GM12874 (cell line): ENCODE measurements around the gene EIF4E1B.

Experiments used
- TF ChIP-seq, protein P1 (sequence below): IDR thresholded peaks from 2 replicates; pipeline ENCODE4 v1.5.1; 2011; ENCODE audit warnings: low read depth, mild to moderate bottlenecking, control low read depth, low read length, moderate library complexity; ENCODE audit not compliant: insufficient read depth

Gene EIF4E1B

DNA sequence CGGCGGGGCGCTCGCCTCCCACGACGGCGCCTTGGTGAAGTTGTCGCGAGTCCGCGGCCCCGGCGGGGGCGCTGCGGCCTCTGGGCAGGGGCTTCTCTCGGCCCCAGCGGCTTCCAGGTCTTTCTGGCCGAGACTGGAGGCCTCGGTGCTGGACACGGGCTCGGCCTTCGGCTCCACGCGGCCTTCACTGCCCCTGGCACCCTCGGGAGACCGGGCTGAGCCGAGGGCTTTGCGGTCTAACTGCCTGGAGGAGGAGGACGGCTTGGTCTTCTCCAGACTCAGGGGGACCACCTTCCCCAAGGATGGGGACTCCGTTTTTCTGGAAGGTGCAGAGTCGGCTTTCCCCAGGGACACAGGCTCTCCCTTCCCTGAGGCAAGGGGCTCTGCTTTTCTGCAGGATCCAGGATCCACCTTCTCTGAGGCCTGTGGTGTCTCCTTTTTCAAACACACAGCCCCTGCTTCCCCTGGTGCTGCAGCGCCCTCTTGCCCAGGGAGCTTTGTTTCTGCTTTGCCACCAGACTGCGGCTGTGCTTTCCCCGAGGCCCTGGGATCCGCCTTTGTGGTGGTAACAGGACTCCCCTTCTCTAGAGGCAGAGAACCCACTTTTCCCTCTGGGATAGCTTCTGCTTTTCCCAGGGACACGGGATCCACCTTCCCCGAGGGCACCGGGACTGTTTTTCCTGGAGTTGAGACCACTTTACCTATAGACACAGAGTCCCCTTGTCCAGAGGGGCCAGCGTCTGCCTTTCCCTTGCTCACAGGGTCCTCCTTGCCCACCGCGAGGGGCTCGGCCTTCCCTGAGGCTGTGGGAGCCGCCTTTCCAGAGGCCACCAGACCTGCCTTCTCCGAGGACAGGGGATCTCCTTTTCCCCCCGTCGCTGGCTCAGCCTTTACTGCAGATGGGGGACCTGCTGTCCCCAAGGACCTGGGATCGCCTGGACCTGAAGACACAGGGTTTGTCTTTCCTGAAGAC, 32.8 kb upstream of the EIF4E1B start:
- TF ChIP-seq, protein P1, sequence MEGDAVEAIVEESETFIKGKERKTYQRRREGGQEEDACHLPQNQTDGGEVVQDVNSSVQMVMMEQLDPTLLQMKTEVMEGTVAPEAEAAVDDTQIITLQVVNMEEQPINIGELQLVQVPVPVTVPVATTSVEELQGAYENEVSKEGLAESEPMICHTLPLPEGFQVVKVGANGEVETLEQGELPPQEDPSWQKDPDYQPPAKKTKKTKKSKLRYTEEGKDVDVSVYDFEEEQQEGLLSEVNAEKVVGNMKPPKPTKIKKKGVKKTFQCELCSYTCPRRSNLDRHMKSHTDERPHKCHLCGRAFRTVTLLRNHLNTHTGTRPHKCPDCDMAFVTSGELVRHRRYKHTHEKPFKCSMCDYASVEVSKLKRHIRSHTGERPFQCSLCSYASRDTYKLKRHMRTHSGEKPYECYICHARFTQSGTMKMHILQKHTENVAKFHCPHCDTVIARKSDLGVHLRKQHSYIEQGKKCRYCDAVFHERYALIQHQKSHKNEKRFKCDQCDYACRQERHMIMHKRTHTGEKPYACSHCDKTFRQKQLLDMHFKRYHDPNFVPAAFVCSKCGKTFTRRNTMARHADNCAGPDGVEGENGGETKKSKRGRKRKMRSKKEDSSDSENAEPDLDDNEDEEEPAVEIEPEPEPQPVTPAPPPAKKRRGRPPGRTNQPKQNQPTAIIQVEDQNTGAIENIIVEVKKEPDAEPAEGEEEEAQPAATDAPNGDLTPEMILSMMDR: no peak

DNA sequence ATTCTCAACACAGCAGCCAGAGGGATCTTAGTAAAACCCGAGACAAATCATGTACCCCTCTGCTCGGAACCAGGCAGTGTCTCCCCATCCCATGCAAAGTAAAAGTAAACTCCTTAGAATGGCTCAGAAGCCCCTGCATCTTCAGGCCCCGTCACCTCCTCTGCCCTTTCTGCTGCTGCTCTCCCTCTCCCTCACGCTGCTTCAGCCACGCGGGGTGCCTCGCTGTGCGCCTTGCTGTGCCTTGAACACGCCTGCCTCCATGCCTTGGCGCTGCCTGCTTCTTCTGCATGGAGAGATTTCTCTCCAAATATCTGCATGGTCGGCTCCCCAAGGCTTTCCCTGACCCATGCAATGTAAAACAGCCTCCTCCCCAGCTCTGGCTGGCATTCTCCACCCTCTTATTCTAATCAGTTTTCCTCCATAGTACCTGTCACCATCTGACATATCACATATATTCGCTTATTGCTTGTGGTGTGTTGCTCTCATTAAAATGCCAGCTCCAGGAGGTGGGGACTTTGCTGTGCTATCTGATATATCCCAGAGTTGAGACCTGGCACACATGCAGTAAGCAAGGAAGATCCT, 28.5 kb upstream of the EIF4E1B start:
- TF ChIP-seq, protein P1: no peak

GRCh38 chr5:176603091-176603490, 27.4 kb upstream of the EIF4E1B start:
- TF ChIP-seq, protein P1: no peak

GRCh38 chr5:176606032-176606431, 24.4 kb upstream of the EIF4E1B start:
- TF ChIP-seq, protein P1: no peak

DNA sequence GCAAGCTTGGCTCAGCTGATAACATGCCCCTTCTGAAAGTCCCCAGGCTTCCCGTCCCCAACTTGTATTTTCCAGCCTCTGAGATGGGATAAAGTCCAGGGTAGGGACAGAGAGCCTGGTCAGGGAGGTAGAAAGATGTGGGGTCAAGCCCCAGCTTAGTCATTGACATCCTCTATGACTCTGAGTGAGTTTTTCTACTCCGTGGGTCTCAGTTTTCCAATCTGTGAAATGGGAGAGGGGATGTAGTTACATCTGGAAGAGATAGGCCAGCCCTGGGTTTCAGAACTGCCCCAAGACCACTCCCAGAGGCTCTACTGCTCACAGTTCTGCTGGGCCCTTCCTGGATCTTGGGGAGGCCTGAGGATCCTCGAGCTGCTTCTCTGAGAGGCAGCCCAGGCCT, 23.6 kb upstream of the EIF4E1B start:
- TF ChIP-seq, protein P1: no peak

- TF ChIP-seq, protein P1: no peak
Observed at GRCh38 chr5:176608142-176608705, 22.3 kb upstream of the EIF4E1B start.
